Measurements from ENCODE around the gene L1TD1.

- TF ChIP-seq CTCF (IDR thresholded peaks at IDR 0.05 in 4 of 5, conservative IDR thresholded peaks at IDR 0.05 in 1 of 5) (no peak), POLR2A (IDR thresholded peaks at IDR 0.05) (no peak)
These were observed 46.2 kb downstream of the L1TD1 start for GRCh38 chr1:62240651-62241370.
